Dedifferentiated amniotic fluid mesenchymal stem cell (primary cell): ENCODE results near the gene C9orf50.
"Not testable (repeated sequence)": the region's sequence is repeated elsewhere in the genome, so short reads cannot be mapped to it uniquely, and the experiment has no call there.

Experiments
- DNase-seq: peaks from one replicate; pipeline ENCODE4 v3.0.0-alpha.2; 2016; ENCODE audit errors: extremely low spot score

Gene C9orf50

GRCh38 chr9:129610473-129611306, 10.2 kb downstream of the C9orf50 start:
- peak; percentile 60 for DNase-seq

DNA sequence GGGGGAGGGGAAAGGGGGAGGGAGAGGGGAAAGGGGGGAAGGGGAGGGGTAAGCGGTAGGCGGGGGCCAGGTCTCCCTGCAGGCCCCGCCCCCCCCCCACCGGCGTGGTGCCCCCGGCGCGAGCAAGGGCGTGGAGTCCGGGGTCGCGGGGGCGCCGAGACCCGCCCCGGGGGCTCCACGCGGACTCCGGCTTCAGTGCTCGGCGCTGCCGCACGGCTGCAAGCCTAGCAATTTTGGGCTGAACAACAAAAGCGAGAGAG, 10.8 kb downstream of the C9orf50 start:
- no peak for DNase-seq

GRCh38 chr9:129609486-129610212, 11.3 kb downstream of the C9orf50 start:
- DNase-seq: no peak

GRCh38 chr9:129608561-129609481, 12.1 kb downstream of the C9orf50 start:
- no peak for DNase-seq

DNA sequence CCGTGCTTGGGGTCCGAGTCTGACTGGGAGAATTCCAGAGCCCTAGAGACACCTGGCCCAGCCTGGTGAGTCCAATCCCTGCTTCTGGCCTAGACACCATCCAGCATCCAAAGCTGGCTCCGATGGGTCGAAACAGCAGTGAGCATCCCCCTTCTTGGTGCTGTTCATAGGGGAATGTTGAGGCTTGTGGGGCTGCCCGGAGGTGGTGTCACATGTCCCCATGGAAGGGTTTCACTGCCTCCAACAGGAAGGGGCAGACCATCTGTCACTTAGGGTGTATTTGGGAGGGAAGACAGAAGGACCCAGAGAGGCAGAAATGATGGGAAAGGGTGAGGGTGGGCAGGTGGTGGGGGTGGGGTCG, 13.9 kb downstream of the C9orf50 start:
- no peak for DNase-seq

DNA sequence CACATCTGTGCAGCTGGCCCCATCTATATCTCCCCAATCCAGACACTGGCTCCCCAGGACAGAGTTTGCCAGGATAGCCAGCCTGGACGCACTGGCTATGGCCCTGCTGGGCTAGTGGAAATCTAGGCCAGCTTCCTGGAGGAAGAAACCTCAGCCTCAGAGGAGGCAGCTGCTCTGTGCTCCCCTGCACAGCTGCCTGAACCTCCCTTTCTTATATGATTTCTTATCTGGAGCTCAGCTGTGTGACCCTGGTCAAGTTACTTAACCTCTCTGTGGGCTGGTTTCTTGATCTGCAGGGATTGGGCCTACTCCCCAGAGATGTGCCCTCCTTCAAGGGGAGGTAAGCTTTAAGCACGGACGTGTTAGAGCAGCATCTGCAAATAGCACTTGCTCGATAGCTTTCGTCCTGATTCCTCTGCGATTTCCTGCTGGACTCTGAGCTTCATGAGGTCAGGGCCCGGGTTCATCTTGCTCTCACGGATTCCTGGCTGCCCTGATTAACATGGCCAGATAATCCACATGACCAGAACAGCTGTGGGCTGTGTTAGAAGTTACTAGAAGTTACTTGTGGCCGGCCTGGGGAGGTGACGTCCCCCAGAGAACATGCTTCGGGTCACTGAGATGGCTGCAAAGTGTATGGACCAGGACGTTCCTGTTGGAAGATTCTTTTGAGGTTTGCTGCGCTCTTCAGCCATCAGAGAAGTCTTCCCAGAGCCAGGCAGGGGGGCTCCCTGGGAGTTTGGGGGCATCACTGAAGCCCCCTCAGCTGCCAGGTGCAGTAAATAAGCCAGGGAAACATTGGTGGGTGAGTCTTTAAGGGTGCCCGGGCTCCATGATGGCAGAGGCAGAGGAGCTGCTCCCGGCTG, 14.5 kb downstream of the C9orf50 start:
- no peak for DNase-seq

DNA sequence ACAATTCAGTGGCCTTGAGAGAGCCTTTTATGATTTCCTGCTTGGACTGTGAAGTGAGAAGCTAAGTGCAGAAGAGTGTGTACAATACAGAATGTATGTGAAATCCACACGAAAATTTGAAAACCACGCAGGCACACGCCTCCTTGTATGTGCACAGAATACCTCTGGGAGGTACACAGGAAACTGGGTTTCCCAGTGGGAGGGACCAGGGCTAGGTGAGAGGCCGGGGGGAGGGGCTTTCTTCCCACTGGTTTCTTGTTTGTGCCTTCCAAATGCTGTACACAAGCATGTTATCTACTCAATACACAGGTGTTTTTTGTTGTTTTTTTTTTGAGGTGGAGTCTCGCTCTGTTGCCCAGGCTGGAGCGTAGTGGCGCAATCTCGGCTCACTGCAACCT, 16.1 kb downstream of the C9orf50 start:
- no peak for DNase-seq

GRCh38 chr9:129604056-129604765, 16.7 kb downstream of the C9orf50 start:
- DNase-seq: no peak

DNA sequence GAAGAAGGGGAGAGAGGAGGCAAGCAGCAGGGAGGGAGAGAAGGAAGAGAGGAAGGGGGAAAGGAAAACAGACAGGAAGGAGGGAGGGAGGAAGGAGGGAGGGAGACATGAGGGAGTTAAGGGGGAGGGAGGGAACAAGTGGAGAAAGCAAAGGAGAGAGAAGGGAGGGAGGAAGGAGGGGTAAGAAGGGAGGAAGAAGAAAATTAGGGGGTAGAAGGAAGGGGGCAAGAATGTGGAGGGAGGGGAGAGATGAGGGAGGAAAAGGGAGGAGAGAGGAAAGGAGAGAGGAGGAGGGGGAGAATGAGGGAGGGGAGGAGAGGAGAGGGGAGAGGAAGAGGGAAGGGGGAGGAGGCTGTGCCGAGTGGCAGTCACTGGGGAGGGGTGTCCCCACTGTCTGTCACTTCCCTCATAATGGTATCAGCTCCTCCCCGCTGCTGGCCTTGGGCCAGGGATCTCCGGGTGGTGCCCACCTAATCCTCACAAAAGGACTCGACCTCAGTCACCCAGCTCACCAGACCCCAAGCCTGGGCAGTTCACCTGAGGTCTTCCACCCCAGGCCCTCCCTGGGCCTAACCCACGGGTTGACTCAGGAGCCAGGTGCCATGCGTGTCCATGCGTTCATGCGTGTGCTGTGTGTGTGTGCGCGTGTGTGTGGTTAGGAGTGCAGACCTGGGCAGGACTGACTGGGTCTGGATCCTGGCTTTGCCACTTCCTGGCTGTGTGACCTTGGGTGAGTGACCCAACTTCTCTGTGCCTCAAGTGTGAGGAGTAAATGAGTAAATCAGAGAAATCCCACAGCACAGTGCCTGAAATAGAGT, 18.1 kb downstream of the C9orf50 start:
- no peak for DNase-seq

DNA sequence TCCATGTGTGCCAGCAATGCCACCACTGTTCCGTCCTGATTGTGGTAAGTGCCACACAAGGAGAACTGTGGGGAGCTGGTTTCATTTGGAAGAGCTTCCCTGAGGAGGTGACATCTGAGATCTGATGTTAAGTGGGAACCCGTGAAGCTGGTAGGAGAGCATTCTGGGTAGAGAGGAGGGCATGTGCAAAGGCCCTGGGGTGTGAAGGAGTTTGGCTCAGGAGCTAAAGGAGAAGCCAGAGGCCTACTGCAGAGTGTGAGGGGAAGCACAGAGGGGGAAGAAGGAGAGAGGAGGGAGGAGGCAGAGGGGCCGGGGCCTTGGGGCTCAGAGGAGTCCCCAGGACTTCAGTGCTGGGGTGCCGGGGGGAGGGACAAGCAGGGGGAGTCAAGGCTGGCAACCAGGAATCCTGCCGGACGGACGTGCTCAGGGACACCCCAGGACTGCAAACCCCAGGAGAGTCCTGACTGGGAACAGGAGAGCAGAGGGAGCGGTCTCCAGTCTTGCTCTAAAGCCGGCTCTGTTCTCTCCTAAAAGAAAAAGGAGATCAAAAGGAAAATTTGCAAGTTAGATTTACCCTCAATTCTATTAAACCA, 19.7 kb downstream of the C9orf50 start:
- DNase-seq: no peak

- DNase-seq: no peak
Observed at GRCh38 chr9:129598089-129598596, 22.8 kb downstream of the C9orf50 start.

- DNase-seq: no peak
Observed at GRCh38 chr9:129597355-129598088, 23.4 kb downstream of the C9orf50 start.

GRCh38 chr9:129596541-129597331, 24.2 kb downstream of the C9orf50 start:
- DNase-seq: peak; percentile 23

DNA sequence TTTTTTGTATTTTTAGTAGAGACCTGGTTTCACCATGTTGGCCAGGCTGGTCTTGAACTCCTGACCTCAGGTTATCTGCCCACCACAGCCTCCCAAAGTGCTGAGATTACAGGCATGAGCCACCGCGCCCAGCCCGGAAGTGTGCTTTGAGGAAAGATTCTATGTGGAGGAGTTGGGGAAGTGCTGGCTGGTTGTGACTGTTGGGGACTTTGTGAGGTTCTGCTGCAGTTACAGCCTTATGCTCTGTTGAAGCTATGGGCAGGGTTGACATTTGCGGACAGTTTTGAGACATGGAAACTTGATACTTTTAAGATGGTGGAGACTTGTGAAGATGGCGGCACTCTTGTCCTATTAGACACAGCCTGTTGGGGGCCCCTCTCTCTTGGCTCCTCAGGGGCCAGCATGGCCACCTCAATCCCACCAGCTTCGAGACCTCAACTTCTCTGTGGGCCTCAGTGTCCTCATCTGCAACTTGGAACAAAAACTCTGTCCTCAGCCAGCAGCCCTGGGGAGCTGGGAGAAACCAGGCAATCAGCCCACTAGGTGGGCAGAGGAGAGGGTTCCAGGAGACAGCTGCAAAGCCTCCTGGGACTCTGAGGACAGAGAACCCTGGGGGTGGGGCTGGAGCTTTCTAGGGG, 24.9 kb downstream of the C9orf50 start:
- no peak for DNase-seq

GRCh38 chr9:129595311-129595741, 25.6 kb downstream of the C9orf50 start:
- no peak for DNase-seq

- no peak for DNase-seq
Observed at GRCh38 chr9:129594632-129595031, 26.3 kb downstream of the C9orf50 start.

- not testable (repeated sequence) for DNase-seq
Observed at GRCh38 chr9:129592790-129593189, 28.1 kb downstream of the C9orf50 start.
